SK-MEL-5 (cell line): ENCODE measurements around the gene LHX1. TPM values are rescaled to one million over a fixed set of nuclear protein-coding genes. Genes with fewer than 3 reads are reported as not detected.
A peak's percentile ranks its signal among the peaks of the same experiment; 100 is the strongest.

ENCODE experiments used
- DNase-seq: peaks from one replicate; pipeline ENCODE4 v3.0.0-alpha.2; 2016; ENCODE audit warnings: low read depth, low spot score
- in situ Hi-C: cut with HindIII; loops from 2 replicates; pipeline ENCODE4 v1.10.0; 2016; ENCODE audit warnings: low sequenced_read_pairs, high pct_unique_total_duplicates, low pct_unique_long_range_greater_than_20kb
- total RNA-seq: library from RNA; depleted of rRNA; stranded (reverse); fragments of >200 nt; shearing (Covaris generic); gene quantifications from 2 replicates; pipeline ENCODE4 v1.2.3, GENCODE V29; 2014

Gene LHX1
- total RNA-seq, 1 experiment from 2014 or later = 1.2 TPM

DNA sequence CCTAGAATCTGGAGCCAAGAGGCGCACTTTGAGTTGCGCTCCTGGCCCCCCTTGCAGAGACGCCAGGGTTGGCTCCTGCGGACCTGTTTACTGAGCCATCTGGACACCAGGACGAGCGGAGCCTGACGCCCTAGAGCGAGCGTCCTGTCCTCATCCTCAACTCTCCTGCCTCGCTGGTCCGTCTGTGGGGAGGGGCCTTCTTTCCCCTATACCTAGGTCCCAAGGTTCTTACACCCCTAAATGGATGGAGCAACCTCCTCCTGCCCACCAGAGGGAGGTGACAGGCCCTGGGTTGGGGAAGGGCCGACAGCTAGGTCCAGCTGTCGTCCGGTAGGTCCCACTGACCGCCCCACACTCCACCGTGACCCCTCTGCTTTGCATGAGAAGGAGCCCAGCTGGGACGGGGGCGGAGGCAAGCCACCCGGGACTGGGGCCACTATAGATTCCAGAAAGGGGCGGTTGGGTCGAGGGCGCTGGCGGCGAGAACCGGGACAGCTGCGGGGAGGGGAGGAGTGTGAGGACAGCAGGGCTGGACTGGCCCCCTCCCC lies 3.1 kb upstream of the LHX1 start:
- in situ Hi-C loops = no loop called here

GRCh38 chr17:36934692-36935630 lies 2.3 kb upstream of the LHX1 start:
- in situ Hi-C loops = no loop called here
- DNase-seq = no peak

More for the DNA sequence above, 3.1 kb upstream of the LHX1 start:
- DNase-seq = no peak

DNA sequence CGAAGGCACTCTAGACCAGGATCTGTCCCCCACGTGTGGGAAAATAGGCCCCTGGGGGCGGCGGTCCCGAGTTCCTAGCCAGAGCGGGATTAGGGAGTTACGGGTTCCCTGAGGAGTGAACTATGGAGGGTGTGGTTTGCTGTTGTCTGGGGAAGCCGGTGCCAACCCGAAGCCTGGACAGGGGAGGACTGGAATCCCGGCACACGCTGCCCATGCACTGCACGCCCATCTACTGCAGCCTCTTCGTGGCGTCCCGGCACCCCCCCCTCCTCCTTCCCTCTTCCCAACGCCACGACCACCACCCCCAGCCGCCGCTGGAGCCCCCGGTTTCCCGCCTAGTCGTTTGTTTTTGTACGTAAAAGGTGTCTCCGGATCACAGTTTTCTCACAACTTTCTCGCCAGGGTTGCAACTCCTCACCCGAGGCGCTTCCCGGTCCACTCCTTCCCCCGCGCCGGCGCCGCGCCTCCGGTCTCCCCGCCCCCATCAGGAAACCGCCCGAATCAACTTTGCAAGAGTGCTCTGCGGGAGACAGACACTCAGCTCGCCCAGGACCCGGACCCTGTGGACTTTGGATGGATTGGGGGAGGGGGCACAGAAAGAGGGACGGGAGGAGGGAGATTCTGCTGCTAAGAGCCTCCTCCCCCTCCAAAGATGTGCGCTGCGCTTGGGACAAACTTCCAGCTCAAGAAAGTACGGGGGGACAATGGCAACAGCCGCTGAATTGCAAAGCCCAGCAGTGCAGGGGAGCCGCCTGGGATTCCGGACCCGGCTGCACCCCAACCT lies 1.4 kb upstream of the LHX1 start:
- in situ Hi-C loops = no loop called here
- DNase-seq = peak; percentile 17

DNA sequence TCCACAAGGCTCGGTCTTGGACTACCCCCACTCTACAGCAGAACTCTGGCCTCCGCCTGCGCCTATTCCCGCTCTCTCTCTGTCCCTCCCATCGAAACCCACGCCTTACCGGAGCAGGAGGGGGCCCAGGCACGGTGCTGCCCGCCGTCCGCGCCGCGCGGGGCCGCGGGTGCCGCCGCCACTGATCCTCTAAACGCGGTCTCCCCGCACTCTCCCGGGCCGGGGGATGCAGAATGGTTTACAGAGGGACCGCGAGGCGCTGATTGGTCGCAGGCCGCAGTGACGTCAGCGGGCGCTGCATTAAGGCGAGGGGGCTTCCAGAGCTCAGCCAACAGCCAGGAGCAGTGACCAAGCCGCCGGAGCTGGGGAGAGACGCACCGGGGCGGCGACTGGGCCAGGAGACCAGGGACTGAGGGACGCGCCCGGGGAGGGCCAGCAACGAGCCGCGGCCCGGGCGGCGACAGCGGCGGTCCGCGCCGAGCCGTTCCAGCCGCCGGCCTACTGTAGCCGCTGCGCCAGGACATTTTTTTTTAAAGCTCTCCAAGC lies 747 bp upstream of the LHX1 start:
- in situ Hi-C loops = no loop called here

GRCh38 chr17:36937959-36938565 lies 787 bp downstream of the LHX1 start:
- in situ Hi-C loops = no loop called here
- DNase-seq = no peak

More for the DNA sequence above, 747 bp upstream of the LHX1 start:
- DNase-seq = no peak

GRCh38 chr17:36938566-36939051 lies 1.3 kb downstream of the LHX1 start:
- in situ Hi-C loops = no loop called here
- no peak for DNase-seq

GRCh38 chr17:36939052-36939801 lies 2.0 kb downstream of the LHX1 start:
- in situ Hi-C loops = no loop called here
- no peak for DNase-seq

DNA sequence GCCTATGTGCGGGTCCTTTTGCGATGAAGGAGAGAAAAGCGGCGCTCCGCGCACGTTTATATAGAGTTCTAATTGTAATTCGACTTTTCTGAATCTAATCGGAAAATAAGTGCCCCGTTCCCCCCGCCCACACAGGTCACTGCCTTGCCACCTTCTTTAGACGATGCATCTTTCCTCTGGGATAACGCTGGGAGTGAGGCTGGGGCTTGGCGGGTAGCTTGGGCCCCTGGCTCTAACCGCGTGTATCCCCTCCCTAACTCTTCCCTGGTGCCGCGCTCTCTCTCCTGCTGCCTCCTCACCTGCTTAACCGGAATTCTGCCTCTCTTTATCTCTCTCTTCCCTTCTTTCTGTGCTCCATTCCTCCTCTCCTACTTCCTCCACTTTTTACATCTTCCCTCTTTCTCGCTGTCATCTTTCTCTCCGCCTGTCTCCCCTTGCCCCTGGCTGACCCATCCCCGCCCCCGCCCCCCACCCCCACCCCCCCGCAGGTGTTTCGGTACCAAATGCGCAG lies 2.6 kb downstream of the LHX1 start:
- in situ Hi-C loops = no loop called here
- DNase-seq = no peak

DNA sequence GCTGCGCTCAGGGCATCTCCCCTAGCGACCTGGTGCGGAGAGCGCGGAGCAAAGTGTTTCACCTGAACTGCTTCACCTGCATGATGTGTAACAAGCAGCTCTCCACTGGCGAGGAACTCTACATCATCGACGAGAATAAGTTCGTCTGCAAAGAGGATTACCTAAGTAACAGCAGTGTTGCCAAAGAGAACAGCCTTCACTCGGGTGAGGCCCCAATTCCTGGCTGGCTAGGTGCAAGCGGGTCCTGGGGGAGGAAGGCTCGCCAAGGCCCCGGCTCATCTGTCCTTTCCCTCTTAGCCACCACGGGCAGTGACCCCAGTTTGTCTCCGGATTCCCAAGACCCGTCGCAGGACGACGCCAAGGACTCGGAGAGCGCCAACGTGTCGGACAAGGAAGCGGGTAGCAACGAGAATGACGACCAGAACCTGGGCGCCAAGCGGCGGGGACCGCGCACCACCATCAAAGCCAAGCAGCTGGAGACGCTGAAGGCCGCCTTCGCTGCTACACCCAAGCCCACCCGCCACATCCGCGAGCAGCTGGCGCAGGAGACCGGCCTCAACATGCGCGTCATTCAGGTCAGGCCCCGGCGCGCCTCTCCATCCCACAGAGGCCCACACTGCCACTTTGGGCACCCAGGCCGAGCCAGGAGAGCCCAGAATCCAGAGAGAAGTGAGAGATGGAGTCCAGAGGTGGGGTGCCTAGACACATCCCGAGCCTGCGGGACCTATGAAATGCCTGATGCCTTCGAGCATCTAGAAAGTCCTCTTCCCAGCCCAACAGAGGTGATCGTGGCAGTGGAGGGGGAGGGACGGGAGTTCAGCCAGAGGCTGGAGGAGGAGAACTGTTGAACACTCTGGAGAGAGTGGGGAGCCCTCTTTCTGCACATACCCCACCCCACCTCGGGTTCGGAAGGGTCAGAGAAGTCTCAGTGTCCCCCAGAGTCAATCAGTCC lies 3.3 kb downstream of the LHX1 start:
- in situ Hi-C loops = no loop called here
- DNase-seq = no peak

GRCh38 chr17:36941265-36942010 lies 4.2 kb downstream of the LHX1 start:
- in situ Hi-C loops = no loop called here
- no peak for DNase-seq

- in situ Hi-C loops = no loop called here
- no peak for DNase-seq
Observed at GRCh38 chr17:36942019-36942599, 4.8 kb downstream of the LHX1 start.

DNA sequence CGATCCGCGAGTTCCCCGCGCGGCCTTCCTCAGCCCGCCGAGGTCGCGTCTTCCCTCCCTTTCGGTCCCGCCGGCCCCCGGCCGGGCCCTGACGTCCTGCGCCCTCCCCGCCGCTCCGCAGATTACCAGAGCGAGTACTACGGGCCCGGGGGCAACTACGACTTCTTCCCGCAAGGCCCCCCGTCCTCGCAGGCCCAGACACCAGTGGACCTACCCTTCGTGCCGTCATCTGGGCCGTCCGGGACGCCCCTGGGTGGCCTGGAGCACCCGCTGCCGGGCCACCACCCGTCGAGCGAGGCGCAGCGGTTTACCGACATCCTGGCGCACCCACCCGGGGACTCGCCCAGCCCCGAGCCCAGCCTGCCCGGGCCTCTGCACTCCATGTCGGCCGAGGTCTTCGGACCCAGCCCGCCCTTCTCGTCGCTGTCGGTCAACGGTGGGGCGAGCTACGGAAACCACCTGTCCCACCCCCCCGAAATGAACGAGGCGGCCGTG lies 5.4 kb downstream of the LHX1 start:
- DNase-seq = no peak
- in situ Hi-C loops = no loop called here

GRCh38 chr17:36943250-36944191 lies 6.2 kb downstream of the LHX1 start:
- in situ Hi-C loops = no loop called here
- DNase-seq = no peak

DNA sequence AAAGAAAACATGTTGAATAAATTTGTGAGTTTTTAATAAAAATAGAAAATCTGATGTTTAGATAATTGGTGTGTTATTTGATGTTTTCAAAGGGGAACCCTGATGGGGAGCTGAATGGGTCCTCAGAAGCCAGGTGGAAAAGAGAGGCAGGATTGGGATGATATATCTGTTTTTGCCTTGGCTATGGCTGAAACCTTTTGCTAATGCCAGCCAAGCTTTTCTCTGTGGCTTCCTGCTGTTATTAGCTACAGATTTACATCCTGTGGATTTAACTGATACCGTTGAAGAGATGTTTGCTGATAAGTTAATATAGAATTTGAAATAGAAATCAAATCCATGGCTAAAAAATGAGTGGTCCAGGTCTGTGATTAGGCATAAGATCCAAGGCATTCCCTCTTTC lies 7.3 kb downstream of the LHX1 start:
- in situ Hi-C loops = no loop called here
- DNase-seq = no peak
